Smooth muscle cell (in vitro differentiated cells): ENCODE measurements around the gene GTF2H4. TPM values are rescaled to one million over a fixed set of nuclear protein-coding genes. Genes with fewer than 3 reads are reported as not detected.
A peak's percentile ranks its signal among the peaks of the same experiment; 100 is the strongest.

Experiments
- DNase-seq: peaks from one replicate; lab custom pipeline; 2025; ENCODE audit not compliant: unreplicated experiment; lab: John Stamatoyannopoulos, UW
- H2AFZ ChIP-seq: fragments of 200-600 bp; sonication (generic); 2 replicates; pipeline ENCODE4 v1.6.0; 2016; ENCODE audit warnings: antibody characterized with exemption, low read depth, mild to moderate bottlenecking
- H3F3A ChIP-seq: fragments of 200-600 bp; sonication (generic); 2 replicates; pipeline ENCODE4 v1.6.0; 2017; ENCODE audit warnings: antibody characterized with exemption, low read depth
- H3K27ac ChIP-seq: fragments of 200-600 bp; sonication (generic); 2 replicates; pipeline ENCODE4 v1.5.1; 2016; ENCODE audit warnings: low read depth, mild to moderate bottlenecking
- H3K27me3 ChIP-seq: fragments of 200-600 bp; sonication (generic); 2 replicates; pipeline ENCODE4 v1.6.1; 2016; ENCODE audit warnings: low read depth, mild to moderate bottlenecking
- H3K36me3 ChIP-seq: fragments of 200-600 bp; sonication (generic); 2 replicates; pipeline ENCODE4 v1.5.1; 2016; ENCODE audit warnings: low read depth
- H3K4me1 ChIP-seq: fragments of 200-600 bp; sonication (generic); 2 replicates; pipeline ENCODE4 v1.5.1; 2016; ENCODE audit warnings: low read depth
- H3K4me2 ChIP-seq: fragments of 200-600 bp; sonication (generic); 2 replicates; pipeline ENCODE4 v1.6.0; 2016; ENCODE audit warnings: mild to moderate bottlenecking
- H3K4me3 ChIP-seq: fragments of 200-600 bp; sonication (generic); 2 replicates; pipeline ENCODE4 v1.5.1; 2016; ENCODE audit warnings: mild to moderate bottlenecking
- H3K79me2 ChIP-seq: fragments of 200-600 bp; sonication (generic); 2 replicates; pipeline ENCODE4 v1.6.0; 2016; ENCODE audit warnings: low read depth, mild to moderate bottlenecking
- H3K9ac ChIP-seq: fragments of 200-600 bp; sonication (generic); 2 replicates; pipeline ENCODE4 v1.6.0; 2016; ENCODE audit warnings: low read depth
- H3K9me3 ChIP-seq: fragments of 200-600 bp; sonication (generic); replicated peaks from 2 replicates; pipeline ENCODE4 v1.5.1; 2016; ENCODE audit warnings: low read depth
- H4K20me1 ChIP-seq: fragments of 200-600 bp; sonication (generic); 2 replicates; pipeline ENCODE4 v1.6.0; 2016; ENCODE audit warnings: low read depth
- CTCF ChIP-seq: fragments of 200-600 bp; sonication (generic); IDR thresholded peaks from 2 replicates; pipeline ENCODE4 v1.5.1; 2017; ENCODE audit warnings: borderline replicate concordance, mild to moderate bottlenecking, antibody characterized with exemption; ENCODE audit not compliant: insufficient read depth, poor library complexity, severe bottlenecking
- WGBS: methylation state at CpG from one replicate; pipeline ENCODE4 v1.1.7; 2016; ENCODE audit warnings: low lambda C conversion rate; 5-methylcytosine and 5-hydroxymethylcytosine counted together
- polyA plus RNA-seq: library from polyadenylated mRNA; unstranded; fragments of >200 nt; fragmentation: Nextera tagmentation; extraction: Ambion mirVana; gene quantifications from 2 replicates; pipeline ENCODE4 v1.2.1, GENCODE V29; 2016
- total RNA-seq: library from RNA; depleted of rRNA; stranded (reverse); fragments of >200 nt; gene quantifications from 2 replicates; pipeline ENCODE4 v1.2.3, GENCODE V29; 2014

The GTF2H4 gene
- total and polyA plus RNA-seq, 2 experiments from 2014 or later: 9.5 to 15.6 TPM

- Histone ChIP-seq H3K79me2 (peaks cover 45% of the 10 kb centered on the region), H3K36me3 (no peaks in the 10 kb centered on the region), H3K27ac (peak overlapping the region; percentile 80), H3K4me3 (peak overlapping the region; percentile 86), H3K27me3 (no peaks in the 10 kb centered on the region), H3K4me1 (peaks cover 51% of the 10 kb centered on the region), H3K9ac (peak overlapping the region; percentile 65), H3F3A (peaks cover 17% of the 10 kb centered on the region), H3K9me3 (no peaks in the 10 kb centered on the region), H4K20me1 (peaks cover 54% of the 10 kb centered on the region), H2AFZ (peak overlapping the region; percentile 3), H3K4me2 (peak overlapping the region; percentile 96)
- no peak for DNase-seq
- 10% methylated on average over 18 of the region's 18 CpGs for WGBS
- no peak for TF ChIP-seq CTCF
These were observed 21.8 kb upstream of the GTF2H4 start for GRCh38 chr6:30885999-30886896.

GRCh38 chr6:30886897-30887255, 21.1 kb upstream of the GTF2H4 start:
- H3K4me3 ChIP-seq: peak overlapping the region; percentile 86
- no peak for TF ChIP-seq CTCF
- no peaks in the 10 kb centered on the region for H3K27me3 ChIP-seq
- H3K9me3 ChIP-seq: no peaks in the 10 kb centered on the region
- peaks cover 45% of the 10 kb centered on the region for H3K79me2 ChIP-seq
- H3K4me2 ChIP-seq: peak overlapping the region; percentile 96
- DNase-seq: no peak
- H2AFZ ChIP-seq: no peak overlapping the region
- H3F3A ChIP-seq: peaks cover 12% of the 10 kb centered on the region
- H3K36me3 ChIP-seq: no peaks in the 10 kb centered on the region
- peaks cover 58% of the 10 kb centered on the region for H4K20me1 ChIP-seq
- H3K9ac ChIP-seq: peak overlapping the region; percentile 65
- peak overlapping the region; percentile 80 for H3K27ac ChIP-seq
- H3K4me1 ChIP-seq: peaks cover 45% of the 10 kb centered on the region

GRCh38 chr6:30887901-30888815, 19.8 kb upstream of the GTF2H4 start:
- peaks cover 35% of the 10 kb centered on the region for H3K4me1 ChIP-seq
- H3K9ac ChIP-seq: peak overlapping the region; percentile 53
- peak overlapping the region; percentile 53 for H3K27ac ChIP-seq
- no peak for TF ChIP-seq CTCF
- H3K36me3 ChIP-seq: no peaks in the 10 kb centered on the region
- no peaks in the 10 kb centered on the region for H3K9me3 ChIP-seq
- peak overlapping the region; percentile 53 for H3K4me2 ChIP-seq
- H4K20me1 ChIP-seq: peaks cover 66% of the 10 kb centered on the region
- H3K27me3 ChIP-seq: no peaks in the 10 kb centered on the region
- H3K4me3 ChIP-seq: no peak overlapping the region
- no peak overlapping the region for H2AFZ ChIP-seq
- peaks cover 45% of the 10 kb centered on the region for H3K79me2 ChIP-seq
- no peak for DNase-seq
- peaks cover 7% of the 10 kb centered on the region for H3F3A ChIP-seq
- WGBS: 42% methylated on average over 6 of the region's 6 CpGs
